ENCODE measurements around the gene MED1. TPM values are rescaled to one million over a fixed set of nuclear protein-coding genes. Genes with fewer than 3 reads are reported as not detected.

MED1 gene
- total and polyA plus RNA-seq, 2 donors (not counting 1 experiment from before 2014, with no cell fraction given), result 13.1 to 59.1 TPM

- H3K27me3 ChIP-seq (replicated peaks in 1 of 4; ENCODE audit: control extremely low read depth in 1 of 4, control insufficient read depth in 3 of 4, insufficient read depth in 4 of 4, low read length in 3 of 4), result no peaks in the 10 kb centered on the region
- Mint-ChIP-seq H3K9me3 (ENCODE audit: insufficient read depth) (no peaks in the 10 kb centered on the region), H3K27ac (no peak overlapping the region), H3K27me3 (no peaks in the 10 kb centered on the region), H3K4me1 (peaks cover 8% of the 10 kb centered on the region), H3K4me3 (no peak overlapping the region)
- TF ChIP-seq CTCF (IDR thresholded peaks at IDR 0.05) (no peak), EZH2 (IDR thresholded peaks at IDR 0.05; ENCODE audit: borderline replicate concordance, insufficient read depth, low read depth, low read length, poor library complexity, severe bottlenecking) (no peak)
- no peak overlapping the region for H3K9ac ChIP-seq (ENCODE audit: low read length)
- no peak overlapping the region for H3K4me3 ChIP-seq (ENCODE audit: control extremely low read depth in 1 of 5, extremely low read depth in 1 of 5, insufficient read depth in 1 of 5, low read depth in 2 of 5, low read length in 4 of 5)
- intact Hi-C loops (cut with micrococcal nuclease), result no loop called here
- no peaks in the 10 kb centered on the region for H3K9me3 ChIP-seq (ENCODE audit: control extremely low read depth in 1 of 3, control insufficient read depth in 2 of 3, insufficient read depth in 1 of 3, low read length in 2 of 3)
- ChIA-PET POLR2A (no interaction called here), CTCF (no interaction called here)
- H3K79me2 ChIP-seq (ENCODE audit: control insufficient read depth, insufficient read depth, low read length), result peaks cover 52% of the 10 kb centered on the region
- H3K27ac ChIP-seq (ENCODE audit: low read length in 2 of 2), result no peak overlapping the region
- no peaks in the 10 kb centered on the region for H3K4me1 ChIP-seq (ENCODE audit: control insufficient read depth in 2 of 2, insufficient read depth in 2 of 2, low read length in 2 of 2)
- H3K36me3 ChIP-seq (replicated peaks in 1 of 2; ENCODE audit: control extremely low read depth in 1 of 2, control insufficient read depth in 1 of 2, extremely low read depth in 1 of 2, insufficient read depth in 2 of 2, low read length in 1 of 2), result peaks cover 0 to 3% of the 10 kb centered on the region in 2 experiments
- DNase-seq (no peak), ATAC-seq (ENCODE audit: low read depth) (no peak)
- H2AFZ ChIP-seq (ENCODE audit: insufficient read depth, low read depth, low read length, poor library complexity, severe bottlenecking), result no peak overlapping the region
- no peak overlapping the region for H3K4me2 ChIP-seq (replicated peaks; ENCODE audit: low read depth, low read length, poor library complexity, severe bottlenecking)
- WGBS (ENCODE audit: insufficient coverage), result 96% methylated on average over 2 of the region's 3 CpGs
- H4K20me1 ChIP-seq (ENCODE audit: control insufficient read depth, insufficient read depth, low read length, poor library complexity, severe bottlenecking), result peaks cover 17% of the 10 kb centered on the region
Measured at GRCh38 chr17:39360537-39360936, 90.5 kb downstream of the MED1 start.

- no peak for TF ChIP-seq CTCF (IDR thresholded peaks at IDR 0.05)
- TF ChIP-seq EZH2 (IDR thresholded peaks at IDR 0.05; ENCODE audit: borderline replicate concordance, insufficient read depth, low read depth, low read length, poor library complexity, severe bottlenecking), result no peak
- no peak overlapping the region for H3K4me2 ChIP-seq (replicated peaks; ENCODE audit: low read depth, low read length, poor library complexity, severe bottlenecking)
- Mint-ChIP-seq H3K27me3 (no peaks in the 10 kb centered on the region), H3K4me3 (no peak overlapping the region), H3K27ac (no peak overlapping the region), H3K4me1 (peaks cover 8% of the 10 kb centered on the region), H3K9me3 (ENCODE audit: insufficient read depth) (no peaks in the 10 kb centered on the region)
- H4K20me1 ChIP-seq (ENCODE audit: control insufficient read depth, insufficient read depth, low read length, poor library complexity, severe bottlenecking), result peaks cover 17% of the 10 kb centered on the region
- no peak overlapping the region for H2AFZ ChIP-seq (ENCODE audit: insufficient read depth, low read depth, low read length, poor library complexity, severe bottlenecking)
- H3K9me3 ChIP-seq (ENCODE audit: control extremely low read depth in 1 of 3, control insufficient read depth in 2 of 3, insufficient read depth in 1 of 3, low read length in 2 of 3), result no peaks in the 10 kb centered on the region
- no peak for DNase-seq
- H3K4me3 ChIP-seq (ENCODE audit: control extremely low read depth in 1 of 5, extremely low read depth in 1 of 5, insufficient read depth in 1 of 5, low read depth in 2 of 5, low read length in 4 of 5), result no peak overlapping the region
- POLR2A ChIA-PET, result no interaction called here
- H3K9ac ChIP-seq (ENCODE audit: low read length), result no peak overlapping the region
- intact Hi-C loops (cut with micrococcal nuclease), result no loop called here
- WGBS (ENCODE audit: insufficient coverage), result no CpG with 5 or more reads among the region's 1 CpG
- ATAC-seq (ENCODE audit: low read depth), result no peak
- peaks cover 47% of the 10 kb centered on the region for H3K79me2 ChIP-seq (ENCODE audit: control insufficient read depth, insufficient read depth, low read length)
- no peak overlapping the region for H3K27ac ChIP-seq (ENCODE audit: low read length in 2 of 2)
- no peaks in the 10 kb centered on the region for H3K27me3 ChIP-seq (replicated peaks in 1 of 4; ENCODE audit: control extremely low read depth in 1 of 4, control insufficient read depth in 3 of 4, insufficient read depth in 4 of 4, low read length in 3 of 4)
- CTCF ChIA-PET, result no interaction called here
- H3K4me1 ChIP-seq (ENCODE audit: control insufficient read depth in 2 of 2, insufficient read depth in 2 of 2, low read length in 2 of 2), result no peaks in the 10 kb centered on the region
- peaks cover 0 to 3% of the 10 kb centered on the region in 2 experiments for H3K36me3 ChIP-seq (replicated peaks in 1 of 2; ENCODE audit: control extremely low read depth in 1 of 2, control insufficient read depth in 1 of 2, extremely low read depth in 1 of 2, insufficient read depth in 2 of 2, low read length in 1 of 2)
Measured at GRCh38 chr17:39359994-39360393, 91.1 kb downstream of the MED1 start.
